HepG2 (cell line): Measurements from ENCODE around the gene LRFN2. TPM values are rescaled to one million over a fixed set of nuclear protein-coding genes. Genes with fewer than 3 reads are reported as not detected.

Experiments
- ATAC-seq: fragments of 200-7000 bp; cut with Tn5 transposase; 3 replicates; pipeline ENCODE4 v1.9.1; 2020; ENCODE audit warnings: mild to moderate bottlenecking, moderate library complexity
- BruUV-seq: library from RNA; stranded (reverse); fragments of 400-500 nt; replicated peaks from 2 replicates; lab custom pipeline; 2021; lab: Mats Ljungman, UMichigan
- CTCF ChIA-PET: fragments of 300-600 bp; formaldehyde crosslinking; extraction: SDS; loops from one replicate; lab custom pipeline; 2021; ENCODE audit warnings: low total read pairs, inconsistent platforms, low intra/inter-chr PET ratio; lab: Yijun Ruan, JAX
- POLR2A ChIA-PET: fragments of 350-600 bp; sonication (Branson Sonifier 250); formaldehyde crosslinking; loops from one replicate; lab custom pipeline; 2020; ENCODE audit warnings: antibody characterized with exemption, inconsistent platforms; lab: Yijun Ruan, JAX
- DNase-seq: peaks from one replicate; pipeline ENCODE4 v3.0.0-alpha.2; 2015; ENCODE audit warnings: low spot score
- FAIRE-seq: peaks from 3 replicates; lab custom pipeline; 2011; peaks lifted over from hg19 to GRCh38; lab: Jason Lieb, UNC
- H2AFZ ChIP-seq: one replicate; pipeline ENCODE4 v1.6.1; 2011; ENCODE audit warnings: low read length, inconsistent platforms
- H3K27ac ChIP-seq: fragments of 300-600 bp; 3 replicates; pipeline ENCODE4 v1.8.0; 2011; ENCODE audit warnings: mixed run types, mild to moderate bottlenecking, mixed read lengths, low read length, inconsistent platforms; ENCODE audit not compliant: insufficient read depth; ENCODE audit errors: extremely low read length
- H3K27me3 ChIP-seq, 2 experiments: fragments of 200-600 bp in 1 of 2; 2 replicates in 1 of 2; 3 replicates in 1 of 2; pipeline versions ENCODE4 v1.6.0 to v1.8.0; 2011; ENCODE audit warnings: low read length in 2 of 2, mild to moderate bottlenecking in 2 of 2, moderate library complexity in 2 of 2, inconsistent platforms in 1 of 2; ENCODE audit not compliant: insufficient read depth in 2 of 2, control insufficient read depth in 1 of 2
- H3K36me3 ChIP-seq, 2 experiments: fragments of 200-600 bp in 1 of 2; replicated peaks in 1 of 2; 2 replicates in 1 of 2; 3 replicates in 1 of 2; pipeline versions ENCODE4 v1.5.1 to v1.8.0; 2011; ENCODE audit warnings: low read length in 2 of 2, inconsistent platforms in 1 of 2; ENCODE audit not compliant: insufficient read depth in 2 of 2, control insufficient read depth in 1 of 2
- H3K4me1 ChIP-seq: 2 replicates; pipeline ENCODE4 v1.5.1; 2012; ENCODE audit warnings: low read length, inconsistent platforms; ENCODE audit not compliant: insufficient read depth
- H3K4me2 ChIP-seq: 2 replicates; pipeline ENCODE4 v1.6.0; 2011; ENCODE audit warnings: low read depth, low read length, inconsistent platforms
- H3K4me3 ChIP-seq, 3 experiments: fragments of 200-600 bp in 1 of 3; sonication (generic), shearing (Covaris generic) in 1 of 3; replicated peaks in 1 of 3; 2 replicates each; pipeline ENCODE4 v1.5.1; 2011 to 2016; ENCODE audit warnings: low read length in 3 of 3, inconsistent platforms in 2 of 3, low read depth in 2 of 3, mild to moderate bottlenecking in 2 of 3, control low read depth in 1 of 3, mixed read lengths in 1 of 3; ENCODE audit not compliant: insufficient read depth in 1 of 3
- H3K79me2 ChIP-seq: one replicate; pipeline ENCODE4 v1.6.1; 2011; ENCODE audit warnings: low read length, inconsistent platforms; ENCODE audit not compliant: insufficient read depth
- H3K9ac ChIP-seq: 2 replicates; pipeline ENCODE4 v1.6.0; 2011; ENCODE audit warnings: mild to moderate bottlenecking, low read depth, low read length, inconsistent platforms; ENCODE audit not compliant: insufficient read depth
- H3K9me3 ChIP-seq: 2 replicates; pipeline ENCODE4 v1.5.1; 2012; ENCODE audit warnings: mild to moderate bottlenecking, low read length
- H4K20me1 ChIP-seq: 2 replicates; pipeline ENCODE4 v1.6.0; 2011; ENCODE audit warnings: inconsistent platforms, mild to moderate bottlenecking, low read length, moderate library complexity; ENCODE audit not compliant: insufficient read depth
- DRAP1 ChIP-seq: IDR thresholded peaks from 2 replicates; pipeline ENCODE4 v1.6.1; 2016; ENCODE audit warnings: missing genetic modification reagents, missing compliant biosample characterization
- FOXA3 ChIP-seq: IDR thresholded peaks from 2 replicates; pipeline ENCODE4 v1.6.1; 2016; ENCODE audit warnings: missing genetic modification reagents, missing compliant biosample characterization
- FOXM1 ChIP-seq: sonication (generic); formaldehyde crosslinking; IDR thresholded peaks from 2 replicates; pipeline ENCODE4 v1.5.0; 2020; ENCODE audit warnings: missing genetic modification reagents
- GLMP ChIP-seq: sonication (generic); formaldehyde crosslinking; IDR thresholded peaks from 2 replicates; pipeline ENCODE4 v1.9.0; 2021; ENCODE audit warnings: missing genetic modification reagents, mild to moderate bottlenecking, borderline replicate concordance
- HBP1 ChIP-seq: IDR thresholded peaks from 2 replicates; pipeline ENCODE4 v1.6.1; 2016; ENCODE audit warnings: low read depth, control low read depth
- JUND ChIP-seq: sonication (generic); formaldehyde crosslinking; IDR thresholded peaks from 2 replicates; pipeline ENCODE4 v1.8.0; 2022; ENCODE audit warnings: mild to moderate bottlenecking, missing genetic modification reagents
- KMT2B ChIP-seq: IDR thresholded peaks from 2 replicates; pipeline ENCODE4 v1.6.1; 2016; ENCODE audit warnings: missing genetic modification reagents, missing compliant biosample characterization
- MIXL1 ChIP-seq: IDR thresholded peaks from 2 replicates; pipeline ENCODE4 v1.6.1; 2016
- NCOR1 ChIP-seq: fragments of 200-600 bp; sonication (generic); IDR thresholded peaks from 2 replicates; pipeline ENCODE4 v1.7.0; 2017; ENCODE audit warnings: antibody characterized with exemption, low read length, borderline replicate concordance
- RBFOX2 ChIP-seq: fragments of 200-400 bp; formaldehyde crosslinking; IDR thresholded peaks from 2 replicates; pipeline ENCODE4 v1.6.1; 2017; ENCODE audit warnings: low read depth, mild to moderate bottlenecking, low read length
- SSRP1 ChIP-seq: IDR thresholded peaks from 2 replicates; pipeline ENCODE4 v1.6.1; 2016; ENCODE audit warnings: control low read depth
- TSC22D2 ChIP-seq: sonication (generic); formaldehyde crosslinking; IDR thresholded peaks from 2 replicates; pipeline ENCODE4 v1.5.1; 2020; ENCODE audit warnings: missing genetic modification reagents, mild to moderate bottlenecking, borderline replicate concordance
- ZBTB49 ChIP-seq: sonication (generic); formaldehyde crosslinking; IDR thresholded peaks from 2 replicates; pipeline ENCODE4 v1.4.0; 2020; ENCODE audit warnings: missing genetic modification reagents, borderline replicate concordance
- ZNF276 ChIP-seq: sonication (generic); formaldehyde crosslinking; IDR thresholded peaks from 2 replicates; pipeline ENCODE4 v1.4.0; 2020; ENCODE audit warnings: mild to moderate bottlenecking, low read depth, missing genetic modification reagents
- ZNF3 ChIP-seq: IDR thresholded peaks from 2 replicates; pipeline ENCODE4 v1.7.0; 2017; ENCODE audit warnings: inconsistent platforms
- ZNF441 ChIP-seq: sonication (generic); formaldehyde crosslinking; IDR thresholded peaks from 2 replicates; pipeline ENCODE4 v1.7.0; 2021; ENCODE audit warnings: missing genetic modification reagents, borderline replicate concordance
- ZNF503 ChIP-seq: sonication (generic); formaldehyde crosslinking; IDR thresholded peaks from 2 replicates; pipeline ENCODE4 v1.4.0; 2020; ENCODE audit warnings: missing genetic modification reagents
- WGBS: methylation state at CpG from one replicate; pipeline ENCODE4 v1.1.6; 2017; ENCODE audit warnings: low lambda C conversion rate; 5-methylcytosine and 5-hydroxymethylcytosine counted together
- in situ Hi-C: cut with HindIII; loops from 2 replicates; pipeline ENCODE4 v1.10.0; 2017; ENCODE audit warnings: low pct_unique_long_range_greater_than_20kb; ENCODE audit not compliant: extremely low pct_ligation_motif_present
- intact Hi-C: fragments of 100-400 bp; cut with micrococcal nuclease; formaldehyde crosslinking; loops from one replicate; pipeline ENCODE4 v1.10.0; 2022; ENCODE audit not compliant: unreplicated experiment
- polyA plus RNA-seq, 8 experiments: library from polyadenylated mRNA; depleted of rRNA in 3 of 8; stranded (reverse) in 7 of 8; unstranded in 1 of 8; fragments of >200 nt; fragmentation: Illumina TruSeq in 4 of 8; extraction: Trizol in 4 of 8; gene quantifications; 2 replicates each; pipeline versions ENCODE4 v1.2.1 to v1.2.3, GENCODE V29; 2011 to 2016; ENCODE audit warnings: low read depth in 4 of 8, missing spikeins in 1 of 8, mixed read lengths in 1 of 8; ENCODE audit not compliant: insufficient read depth in 1 of 8
- total RNA-seq, 5 experiments: library from RNA; depleted of rRNA; stranded (reverse); fragments of >200 nt; fragmentation: Illumina TruSeq; extraction: Trizol; gene quantifications; 2 replicates each; pipeline ENCODE4 v1.2.3, GENCODE V29; 2016; ENCODE audit warnings: low read depth in 1 of 5

The LRFN2 gene
- total and polyA plus RNA-seq, 2 of the 13 experiments (the other 11 are each of a cell fraction or from before 2014, with no cell fraction given) = not detected

GRCh38 chr6:40551966-40552505, 35.1 kb downstream of the LRFN2 start:
- CTCF ChIA-PET = no interaction called here
- no peak overlapping the region for H3K4me3 ChIP-seq
- H3K9ac ChIP-seq = no peak overlapping the region
- ATAC-seq = no peak
- H3K27me3 ChIP-seq = peaks cover 0 to 9% of the 10 kb centered on the region in 2 experiments; a peak in 3 of 5 replicates
- intact Hi-C loops (no loop called here), in situ Hi-C loops (no loop called here)
- H2AFZ ChIP-seq = no peak overlapping the region
- H4K20me1 ChIP-seq = no peaks in the 10 kb centered on the region
- H3K9me3 ChIP-seq = no peaks in the 10 kb centered on the region
- WGBS = 2% methylated on average over 4 of the region's 4 CpGs
- H3K4me1 ChIP-seq = no peaks in the 10 kb centered on the region
- H3K79me2 ChIP-seq = no peaks in the 10 kb centered on the region
- H3K36me3 ChIP-seq = no peaks in the 10 kb centered on the region
- no peak for DNase-seq
- POLR2A ChIA-PET = no interaction called here
- FAIRE-seq = no peak
- no peak overlapping the region for H3K27ac ChIP-seq
- BruUV-seq = no TSS peak
- no peak overlapping the region for H3K4me2 ChIP-seq
- TF ChIP-seq ZBTB49 (CRISPR knock-in tag) (no peak), ZNF441 (CRISPR knock-in tag) (no peak), ZNF503 (CRISPR knock-in tag) (no peak), RBFOX2 (no peak), GLMP (CRISPR knock-in tag) (no peak), KMT2B (CRISPR knock-in tag) (no peak), NCOR1 (no peak), ZNF3 (CRISPR knock-in tag) (no peak), MIXL1 (CRISPR knock-in tag) (no peak), DRAP1 (CRISPR knock-in tag) (no peak), HBP1 (CRISPR knock-in tag) (no peak), ZNF276 (CRISPR knock-in tag) (no peak), FOXA3 (CRISPR knock-in tag) (no peak), JUND (CRISPR knock-in tag) (no peak), FOXM1 (no peak), SSRP1 (CRISPR knock-in tag) (no peak), TSC22D2 (CRISPR knock-in tag) (no peak)
